GM19193 (cell line): ENCODE data around the gene CLK3.

ENCODE experiments used
- POLR2A ChIP-seq: IDR thresholded peaks from 4 replicates; pipeline ENCODE4 v1.6.1; 2011; ENCODE audit not compliant: insufficient read depth, insufficient read length; ENCODE audit errors: extremely low read depth

Gene CLK3

GRCh38 chr15:74667975-74668374 is 52.3 kb downstream of the CLK3 start:
- TF ChIP-seq POLR2A: no peak

- no peak for TF ChIP-seq POLR2A
Observed at GRCh38 chr15:74669627-74670026, 54.0 kb downstream of the CLK3 start.

- TF ChIP-seq POLR2A: no peak
Observed at GRCh38 chr15:74674161-74674560, 58.5 kb downstream of the CLK3 start.

GRCh38 chr15:74676801-74677200 is 61.2 kb downstream of the CLK3 start:
- TF ChIP-seq POLR2A: no peak
